A673 (cell line): ENCODE measurements around the gene HLA-DQB1. TPM values are rescaled to one million over a fixed set of nuclear protein-coding genes. Genes with fewer than 3 reads are reported as not detected.
"Not testable (repeated sequence)": the region's sequence is repeated elsewhere in the genome, so short reads cannot be mapped to it uniquely, and the experiment has no call there.

Experiments
- Bru-seq: library from RNA; stranded (reverse); fragments of 400-500 nt; gene quantifications from one replicate; lab custom pipeline; 2021; lab: Mats Ljungman, UMichigan
- BruChase-seq, 2 experiments: library from RNA; stranded (reverse); fragments of 400-500 nt; gene quantifications; one replicate each; lab custom pipeline; 2021; lab: Mats Ljungman, UMichigan
- BruUV-seq: library from RNA; stranded (reverse); fragments of 400-500 nt; replicated peaks from 2 replicates; lab custom pipeline; 2021; lab: Mats Ljungman, UMichigan
- CTCF ChIA-PET: fragments of 300-600 bp; sonication (Branson Sonifier 250); formaldehyde crosslinking; loops from one replicate; lab custom pipeline; 2022; ENCODE audit warnings: antibody characterized with exemption; lab: Charles Lee
- POLR2A ChIA-PET: fragments of 300-600 bp; sonication (Branson Sonifier 250); formaldehyde crosslinking; loops from one replicate; lab custom pipeline; 2022; ENCODE audit warnings: antibody characterized with exemption; ENCODE audit not compliant: low non-redundant PET; lab: Charles Lee
- DNase-seq: peaks from one replicate; pipeline ENCODE4 v3.0.0-alpha.2; 2015; ENCODE audit warnings: low spot score
- H3K27ac ChIP-seq: fragments of 200-600 bp; sonication (generic); 2 replicates; pipeline ENCODE4 v1.5.1; 2016; ENCODE audit warnings: mixed run types, low read depth, mild to moderate bottlenecking, mixed read lengths, antibody characterized with exemption, low read length; ENCODE audit not compliant: poor library complexity, severe bottlenecking
- H3K27me3 ChIP-seq: fragments of 200-600 bp; sonication (generic); replicated peaks from 2 replicates; pipeline ENCODE4 v1.6.1; 2017; ENCODE audit warnings: mixed run types, low read depth, mild to moderate bottlenecking, mixed read lengths, antibody characterized with exemption, low read length; ENCODE audit not compliant: insufficient read depth, poor library complexity
- H3K36me3 ChIP-seq: fragments of 200-600 bp; sonication (generic); 2 replicates; pipeline ENCODE4 v1.6.1; 2016; ENCODE audit warnings: mixed run types, mild to moderate bottlenecking, mixed read lengths, antibody characterized with exemption, low read length; ENCODE audit not compliant: insufficient read depth, poor library complexity, severe bottlenecking
- H3K4me1 ChIP-seq: fragments of 200-600 bp; sonication (generic); 2 replicates; pipeline ENCODE4 v1.6.1; 2017; ENCODE audit warnings: mixed run types, mild to moderate bottlenecking, mixed read lengths, antibody characterized with exemption, low read length; ENCODE audit not compliant: insufficient read depth, poor library complexity, severe bottlenecking
- H3K4me3 ChIP-seq: fragments of 200-600 bp; sonication (generic); 2 replicates; pipeline ENCODE4 v1.5.1; 2016; ENCODE audit warnings: low read depth, mixed run types, mild to moderate bottlenecking, mixed read lengths, low read length; ENCODE audit not compliant: poor library complexity, severe bottlenecking
- H3K9me3 ChIP-seq: fragments of 200-600 bp; sonication (generic); 2 replicates; pipeline ENCODE4 v1.6.1; 2016; ENCODE audit warnings: mixed run types, low read depth, mild to moderate bottlenecking, mixed read lengths, antibody characterized with exemption, low read length; ENCODE audit not compliant: poor library complexity, severe bottlenecking
- CTCF ChIP-seq: fragments of 300-800, 200-600 bp; sonication (generic); conservative IDR thresholded peaks from 2 replicates; pipeline ENCODE4 v1.5.1; 2017; ENCODE audit warnings: low read depth, mild to moderate bottlenecking, antibody characterized with exemption, low read length, moderate library complexity, mixed read lengths
- EZH2 ChIP-seq: fragments of 200-600 bp; sonication (generic); IDR thresholded peaks from 2 replicates; pipeline ENCODE4 v1.6.1; 2017; ENCODE audit warnings: borderline replicate concordance, low read depth, mild to moderate bottlenecking, mixed read lengths, antibody characterized with exemption, low read length; ENCODE audit not compliant: poor library complexity, severe bottlenecking
- intact Hi-C: fragments of 100-400 bp; cut with micrococcal nuclease; formaldehyde crosslinking; loops from one replicate; pipeline ENCODE4 v1.10.0; 2022; ENCODE audit not compliant: unreplicated experiment
- long read RNA-seq: library from polyadenylated mRNA; stranded (forward); transcript quantifications from one replicate; pipeline ENCODE4 v2.0.0, GENCODE V29; 2022
- total RNA-seq: library from RNA; stranded (reverse); gene quantifications from 2 replicates; pipeline ENCODE4 v1.2.3, GENCODE V29; 2021

HLA-DQB1 gene
- total RNA-seq (not detected in 2 replicates), Bru-seq, nascent RNA (not detected), BruChase-seq, experiment 1, labeled RNA remaining after a 2-hour chase (percentile 9 among the genes with signal in this experiment), BruChase-seq, experiment 2, labeled RNA remaining after a 6-hour chase (not detected)
- long read RNA-seq, partial matches to known transcripts: 1 of 1 reads
- long read RNA-seq, other reads (novel, unspliced or antisense): 0 of 1 reads

DNA sequence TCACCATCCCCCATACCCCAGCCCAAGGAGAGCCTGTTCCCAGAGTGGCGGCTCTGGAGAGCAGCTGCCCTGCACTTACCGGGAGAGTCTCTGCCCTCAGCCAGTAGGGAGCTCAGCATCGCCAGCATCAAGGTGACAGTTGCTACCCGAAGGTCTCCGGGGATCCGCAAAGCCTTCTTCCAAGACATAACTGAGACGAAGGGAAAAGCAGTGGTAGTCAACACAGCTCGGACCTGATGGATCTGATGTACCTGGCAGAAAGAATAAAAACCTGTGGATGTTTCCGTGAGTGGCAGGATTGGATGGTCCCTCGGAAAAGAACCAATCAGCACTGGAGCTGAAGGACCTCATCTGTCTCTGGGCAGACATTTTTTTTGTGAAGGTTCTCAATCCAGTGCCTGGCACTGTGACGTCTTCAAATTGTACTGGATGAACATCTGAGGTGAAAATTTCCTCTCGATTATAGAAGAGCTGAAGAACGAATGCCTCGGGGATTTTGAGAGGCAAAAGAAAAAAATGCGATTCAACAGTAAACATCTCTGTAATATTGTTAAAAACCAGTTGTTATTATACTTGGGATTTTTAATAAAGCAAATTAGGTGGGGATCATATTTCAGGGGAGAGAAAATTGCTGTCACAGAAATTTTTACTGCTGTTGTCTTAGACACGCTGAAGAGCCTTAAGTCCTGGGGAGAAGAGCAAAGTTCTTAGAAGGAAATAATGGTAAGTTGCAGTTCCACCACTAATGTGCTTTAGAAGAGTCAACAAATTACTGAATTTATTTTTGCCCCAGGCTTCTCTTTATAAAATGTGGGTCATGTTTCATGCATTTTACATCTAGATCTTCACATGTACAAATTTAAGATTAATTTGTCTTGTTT, at the start of gene HLA-DQB1:
HLA-DQB1 (minus strand) TSS at position 238 of the 881 bp plus-strand sequence; CDS start at position 188, 50 bp downstream.
- no peaks in the 10 kb centered on the region for H3K9me3 ChIP-seq
- BruUV-seq: no TSS peak
- H3K36me3 ChIP-seq: no peaks in the 10 kb centered on the region
- no peak for TF ChIP-seq EZH2
- TF ChIP-seq CTCF: no peak
- H3K4me1 ChIP-seq: no peaks in the 10 kb centered on the region
- POLR2A ChIA-PET: no interaction called here
- CTCF ChIA-PET: no interaction called here
- DNase-seq: peak; percentile 34
- H3K4me3 ChIP-seq: no peak within 1 kb of the TSS
- peaks cover 50% of the 10 kb centered on the region for H3K27me3 ChIP-seq
- H3K27ac ChIP-seq: no peak within 1 kb of the TSS
- intact Hi-C loops: no loop called here

DNA sequence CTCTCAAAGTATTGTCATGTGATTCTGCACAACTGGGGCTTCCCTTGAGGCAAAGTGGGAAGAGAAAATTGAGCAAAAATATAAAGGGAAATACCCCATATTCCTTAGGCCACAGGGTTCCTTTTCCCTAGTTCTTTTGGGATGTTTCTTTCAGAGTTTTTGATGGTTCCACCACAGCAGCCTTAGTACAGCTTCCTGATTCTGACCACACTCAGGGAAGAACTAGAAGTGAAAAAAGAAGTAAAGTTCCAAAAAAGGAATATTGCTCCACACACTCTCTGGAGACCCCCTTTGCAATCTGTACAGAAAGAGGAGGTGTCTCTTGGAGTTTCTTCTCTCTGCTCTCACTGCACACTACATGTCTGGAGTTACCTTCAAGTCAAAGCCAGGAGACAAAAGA, 46.8 kb upstream of the HLA-DQB1 start:
- Histone ChIP-seq H3K4me3 (no peak overlapping the region), H3K4me1 (no peaks in the 10 kb centered on the region), H3K27ac (no peak overlapping the region), H3K36me3 (no peaks in the 10 kb centered on the region), H3K9me3 (no peaks in the 10 kb centered on the region), H3K27me3 (peaks cover 5% of the 10 kb centered on the region)
- TF ChIP-seq EZH2 (no peak), CTCF (no peak)
- intact Hi-C loops: no loop called here
- DNase-seq: no peak
- ChIA-PET CTCF (no interaction called here), POLR2A (no interaction called here)
- BruUV-seq: no TSS peak

GRCh38 chr6:32709625-32710024, 43.2 kb upstream of the HLA-DQB1 start:
- CTCF ChIA-PET: no interaction called here
- Histone ChIP-seq H3K36me3 (no peaks in the 10 kb centered on the region), H3K4me1 (no peaks in the 10 kb centered on the region), H3K9me3 (no peaks in the 10 kb centered on the region), H3K4me3 (no peak overlapping the region), H3K27me3 (peaks cover 5% of the 10 kb centered on the region), H3K27ac (no peak overlapping the region)
- DNase-seq: no peak
- intact Hi-C loops: no loop called here
- TF ChIP-seq EZH2 (no peak), CTCF (no peak)
- POLR2A ChIA-PET: no interaction called here
- no TSS peak for BruUV-seq

GRCh38 chr6:32705164-32705563, 38.7 kb upstream of the HLA-DQB1 start:
- H3K27ac ChIP-seq, H3K4me1 ChIP-seq, H3K9me3 ChIP-seq, DNase-seq, CTCF ChIA-PET, H3K36me3 ChIP-seq, H3K4me3 ChIP-seq, intact Hi-C loops, BruUV-seq, POLR2A ChIA-PET: not testable (repeated sequence)
- peaks cover 16% of the 10 kb centered on the region for H3K27me3 ChIP-seq
